ENCODE results near the gene GORAB. TPM values are rescaled to one million over a fixed set of nuclear protein-coding genes. Genes with fewer than 3 reads are reported as not detected.

The GORAB gene
- total and polyA plus RNA-seq, 2 of the 13 experiments (the other 11 are each of a cell fraction or from before 2014, with no cell fraction given) = 6.6 to 9.2 TPM

- TF ChIP-seq, protein P1, sequence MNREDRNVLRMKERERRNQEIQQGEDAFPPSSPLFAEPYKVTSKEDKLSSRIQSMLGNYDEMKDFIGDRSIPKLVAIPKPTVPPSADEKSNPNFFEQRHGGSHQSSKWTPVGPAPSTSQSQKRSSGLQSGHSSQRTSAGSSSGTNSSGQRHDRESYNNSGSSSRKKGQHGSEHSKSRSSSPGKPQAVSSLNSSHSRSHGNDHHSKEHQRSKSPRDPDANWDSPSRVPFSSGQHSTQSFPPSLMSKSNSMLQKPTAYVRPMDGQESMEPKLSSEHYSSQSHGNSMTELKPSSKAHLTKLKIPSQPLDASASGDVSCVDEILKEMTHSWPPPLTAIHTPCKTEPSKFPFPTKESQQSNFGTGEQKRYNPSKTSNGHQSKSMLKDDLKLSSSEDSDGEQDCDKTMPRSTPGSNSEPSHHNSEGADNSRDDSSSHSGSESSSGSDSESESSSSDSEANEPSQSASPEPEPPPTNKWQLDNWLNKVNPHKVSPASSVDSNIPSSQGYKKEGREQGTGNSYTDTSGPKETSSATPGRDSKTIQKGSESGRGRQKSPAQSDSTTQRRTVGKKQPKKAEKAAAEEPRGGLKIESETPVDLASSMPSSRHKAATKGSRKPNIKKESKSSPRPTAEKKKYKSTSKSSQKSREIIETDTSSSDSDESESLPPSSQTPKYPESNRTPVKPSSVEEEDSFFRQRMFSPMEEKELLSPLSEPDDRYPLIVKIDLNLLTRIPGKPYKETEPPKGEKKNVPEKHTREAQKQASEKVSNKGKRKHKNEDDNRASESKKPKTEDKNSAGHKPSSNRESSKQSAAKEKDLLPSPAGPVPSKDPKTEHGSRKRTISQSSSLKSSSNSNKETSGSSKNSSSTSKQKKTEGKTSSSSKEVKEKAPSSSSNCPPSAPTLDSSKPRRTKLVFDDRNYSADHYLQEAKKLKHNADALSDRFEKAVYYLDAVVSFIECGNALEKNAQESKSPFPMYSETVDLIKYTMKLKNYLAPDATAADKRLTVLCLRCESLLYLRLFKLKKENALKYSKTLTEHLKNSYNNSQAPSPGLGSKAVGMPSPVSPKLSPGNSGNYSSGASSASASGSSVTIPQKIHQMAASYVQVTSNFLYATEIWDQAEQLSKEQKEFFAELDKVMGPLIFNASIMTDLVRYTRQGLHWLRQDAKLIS (CRISPR knock-in tag; IDR thresholded peaks at IDR 0.05) = no peak
- TF ChIP-seq REXO4 (CRISPR knock-in tag; IDR thresholded peaks at IDR 0.05; ENCODE audit: borderline replicate concordance) (no peak), PHF8 (CRISPR knock-in tag; IDR thresholded peaks at IDR 0.05) (peak; percentile 87), BRD4 (CRISPR knock-in tag; IDR thresholded peaks at IDR 0.05) (no peak; the same call in 1 of the 2 replicates), SIN3B (IDR thresholded peaks at IDR 0.05; ENCODE audit: low read length) (peak; percentile 54; the same call in 1 of the 2 replicates), NFKB2 (CRISPR knock-in tag; IDR thresholded peaks at IDR 0.05; ENCODE audit: borderline replicate concordance) (peak; percentile 52; the same call in 1 of the 2 replicates), NFE2 (CRISPR knock-in tag; IDR thresholded peaks at IDR 0.05) (no peak), KDM6A (CRISPR knock-in tag; IDR thresholded peaks at IDR 0.05; ENCODE audit: low read depth) (no peak), NR2F6 (IDR thresholded peaks at IDR 0.05) (0 out of 2 replicates have a peak, but pooled peaks have one; percentile 18), NR2F6 (CRISPR knock-in tag; IDR thresholded peaks at IDR 0.05) (peak; percentile 11; the same call in 1 of the 2 replicates), HIC2 (CRISPR knock-in tag; IDR thresholded peaks at IDR 0.05; ENCODE audit: low read depth) (peak; percentile 34; the same call in 1 of the 2 replicates), ZSCAN12 (CRISPR knock-in tag; IDR thresholded peaks at IDR 0.05) (no peak), CHD2 (IDR thresholded peaks at IDR 0.05; ENCODE audit: low read depth, low read length) (0 out of 2 replicates have a peak, but pooled peaks have one; percentile 41), SAFB2 (CRISPR knock-in tag; IDR thresholded peaks at IDR 0.05; ENCODE audit: borderline replicate concordance, low read depth) (peak; percentile 39; the same call in 1 of the 2 replicates), AHDC1 (CRISPR knock-in tag; IDR thresholded peaks at IDR 0.05; ENCODE audit: borderline replicate concordance) (peak; percentile 36; the same call in 1 of the 2 replicates)
- TF ChIP-seq, protein P2, sequence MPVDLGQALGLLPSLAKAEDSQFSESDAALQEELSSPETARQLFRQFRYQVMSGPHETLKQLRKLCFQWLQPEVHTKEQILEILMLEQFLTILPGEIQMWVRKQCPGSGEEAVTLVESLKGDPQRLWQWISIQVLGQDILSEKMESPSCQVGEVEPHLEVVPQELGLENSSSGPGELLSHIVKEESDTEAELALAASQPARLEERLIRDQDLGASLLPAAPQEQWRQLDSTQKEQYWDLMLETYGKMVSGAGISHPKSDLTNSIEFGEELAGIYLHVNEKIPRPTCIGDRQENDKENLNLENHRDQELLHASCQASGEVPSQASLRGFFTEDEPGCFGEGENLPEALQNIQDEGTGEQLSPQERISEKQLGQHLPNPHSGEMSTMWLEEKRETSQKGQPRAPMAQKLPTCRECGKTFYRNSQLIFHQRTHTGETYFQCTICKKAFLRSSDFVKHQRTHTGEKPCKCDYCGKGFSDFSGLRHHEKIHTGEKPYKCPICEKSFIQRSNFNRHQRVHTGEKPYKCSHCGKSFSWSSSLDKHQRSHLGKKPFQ (CRISPR knock-in tag; IDR thresholded peaks at IDR 0.05; ENCODE audit: insufficient replicate concordance) = no peak
Observed at GRCh38 chr1:170531758-170532657, at the start of gene GORAB (continued).

Data from HepG2 (cell line).